ENCODE data around the gene PTPRM.

GRCh38 chr18:7766346-7766745 is 199.2 kb downstream of the PTPRM start:
- TF ChIP-seq CTCF (conservative IDR thresholded peaks at IDR 0.05; ENCODE audit: low read depth, low read length): no peak
- TF ChIP-seq EZH2 (IDR thresholded peaks at IDR 0.05; ENCODE audit: low read length, unreplicated experiment): no peak
